Stimulated activated naive CD4-positive, alpha-beta T cell (primary cell): Measurements from ENCODE around the gene RAP2A.

Experiments used
- DNase-seq, 6 experiments: peaks; one replicate each; lab custom pipeline; 2025; lab: John Stamatoyannopoulos, UW

The RAP2A gene

DNA sequence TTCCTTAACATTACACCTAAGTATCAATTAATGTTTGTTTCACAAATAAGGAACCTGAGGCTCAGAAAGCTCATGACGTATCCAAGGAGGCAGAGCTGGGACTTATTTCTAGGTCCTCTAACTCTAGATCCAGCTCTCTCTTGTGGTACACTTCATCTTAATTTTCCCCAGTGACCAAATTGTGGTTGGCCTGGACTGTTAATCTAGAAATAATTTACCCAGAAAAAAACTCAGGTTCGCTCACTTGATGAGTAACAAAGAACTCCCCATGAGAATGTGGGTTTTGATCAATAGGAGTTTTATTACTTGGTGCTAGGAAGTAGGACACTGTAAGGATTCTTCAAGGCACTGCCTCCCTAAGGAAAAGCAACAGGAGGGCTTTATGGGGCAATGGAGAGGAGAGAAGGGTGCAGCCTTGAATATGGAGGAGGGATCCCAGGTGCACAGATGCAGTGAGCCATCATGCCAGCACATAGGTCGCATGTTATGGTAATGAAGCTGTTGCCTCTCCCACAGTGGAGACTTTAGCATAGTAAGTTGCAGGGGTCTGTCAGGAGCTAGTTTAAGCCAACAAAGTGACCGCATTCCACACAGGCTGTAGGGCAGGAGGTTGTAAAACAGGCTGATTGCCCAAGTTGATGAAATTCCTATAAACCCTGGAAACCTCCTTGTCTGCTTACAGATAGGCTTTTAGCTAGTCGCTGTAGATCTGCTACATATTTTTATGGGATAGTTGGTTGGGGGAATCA, 14.7 kb downstream of the RAP2A start:
- DNase-seq, result no peak

- DNase-seq, result no peak
Measured at GRCh38 chr13:97454699-97455098, 20.7 kb downstream of the RAP2A start.

- no peak for DNase-seq
Measured at GRCh38 chr13:97456047-97456446, 22.1 kb downstream of the RAP2A start.

DNA sequence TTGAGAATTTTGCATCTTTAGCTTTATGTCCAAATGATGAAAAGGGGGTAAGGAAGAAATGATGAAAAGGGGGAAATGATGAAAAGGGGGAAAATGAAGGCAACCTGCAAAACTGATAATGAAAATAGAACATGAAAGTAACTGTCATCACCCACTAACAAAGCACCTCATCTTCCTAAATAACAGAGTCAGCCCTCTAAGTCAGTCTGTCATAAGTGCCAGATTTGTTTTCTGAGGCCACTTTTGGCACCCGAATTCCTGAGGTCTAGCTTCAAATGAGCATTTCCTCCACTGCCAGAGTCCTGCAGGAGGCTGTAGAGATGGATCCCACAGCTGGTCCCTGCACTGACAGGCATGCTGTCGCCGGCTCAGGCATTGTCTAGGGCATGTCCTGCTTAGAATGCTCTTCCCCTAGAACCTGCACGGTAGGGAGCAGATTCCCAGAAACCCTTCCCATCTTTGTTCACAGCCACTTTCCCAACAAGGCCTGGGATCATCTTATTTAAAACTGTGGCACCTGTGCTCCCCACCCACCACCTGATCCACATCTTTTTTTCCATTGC, 25.3 kb downstream of the RAP2A start:
- no peak for DNase-seq

- DNase-seq, result peak in 1 of 6 experiments; percentile 13
Measured at GRCh38 chr13:97460004-97460775, 26.2 kb downstream of the RAP2A start.

GRCh38 chr13:97460853-97461252, 26.9 kb downstream of the RAP2A start:
- peak in 2 of 6 experiments; percentile 10 to 13 for DNase-seq

GRCh38 chr13:97464561-97464960, 30.6 kb downstream of the RAP2A start:
- no peak for DNase-seq

DNA sequence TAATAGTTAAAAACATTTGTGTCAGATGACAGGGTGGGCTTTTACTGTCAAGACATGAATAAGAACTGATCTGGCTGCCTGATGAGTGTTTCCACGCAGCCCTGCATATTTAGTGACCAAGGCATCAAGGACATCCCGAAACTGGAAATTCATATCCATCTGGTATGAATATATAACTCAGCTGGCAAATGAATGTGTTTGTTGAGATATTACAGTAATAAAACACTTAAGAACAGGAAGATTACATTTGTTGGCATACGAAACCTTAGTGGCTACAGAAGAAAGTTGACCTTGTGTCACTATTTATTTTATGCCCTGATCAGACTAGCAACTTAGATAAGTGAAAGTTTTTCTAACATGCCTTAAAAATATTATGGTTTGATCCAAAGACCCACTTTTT, 32.8 kb downstream of the RAP2A start:
- no peak for DNase-seq

- DNase-seq, result no peak
Measured at GRCh38 chr13:97468331-97468730, 34.4 kb downstream of the RAP2A start.

- DNase-seq, result no peak
Measured at GRCh38 chr13:97471711-97472110, 37.7 kb downstream of the RAP2A start.

- DNase-seq, result no peak
Measured at GRCh38 chr13:97474349-97474980, 40.5 kb downstream of the RAP2A start.

GRCh38 chr13:97475011-97475410, 41.0 kb downstream of the RAP2A start:
- no peak for DNase-seq

GRCh38 chr13:97477844-97478243, 43.9 kb downstream of the RAP2A start:
- no peak for DNase-seq

DNA sequence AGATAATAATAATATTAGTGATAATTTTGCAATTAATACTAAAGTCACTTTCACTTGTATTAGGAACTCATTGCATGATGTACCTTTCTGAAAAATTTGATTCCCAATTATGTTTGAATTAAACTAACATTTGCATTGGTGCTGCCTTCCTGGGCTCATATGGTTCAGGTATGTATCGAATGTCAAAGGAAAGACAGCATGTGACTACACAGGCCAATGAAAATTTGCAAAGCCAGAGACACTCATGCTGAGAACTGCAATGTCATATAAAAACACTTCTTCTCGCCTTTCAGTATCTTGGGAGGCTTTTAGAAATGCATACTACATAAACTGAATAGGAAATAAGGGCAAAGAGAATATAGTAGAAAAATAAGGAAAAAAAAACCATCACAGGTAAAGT, 44.3 kb downstream of the RAP2A start:
- DNase-seq, result no peak

GRCh38 chr13:97483465-97483864, 49.5 kb downstream of the RAP2A start:
- DNase-seq, result no peak

- DNase-seq, result no peak
Measured at GRCh38 chr13:97484301-97484700, 50.3 kb downstream of the RAP2A start.

GRCh38 chr13:97485320-97485719, 51.4 kb downstream of the RAP2A start:
- DNase-seq, result no peak

- no peak for DNase-seq
Measured at GRCh38 chr13:97490702-97491307, 56.8 kb downstream of the RAP2A start.

GRCh38 chr13:97491452-97491851, 57.5 kb downstream of the RAP2A start:
- no peak for DNase-seq

- no peak for DNase-seq
Measured at GRCh38 chr13:97492257-97492656, 58.3 kb downstream of the RAP2A start.

- no peak for DNase-seq
Measured at GRCh38 chr13:97492684-97493371, 58.9 kb downstream of the RAP2A start.

- no peak for DNase-seq
Measured at GRCh38 chr13:97493456-97493855, 59.5 kb downstream of the RAP2A start.
